SK-N-SH treated with all-trans-retinoic acid at 6 μM for 48 hours (cell line): ENCODE data around the gene IGF2BP1.

Experiments used
- ARNTL ChIP-seq: fragments of 450-650 bp; formaldehyde crosslinking; IDR thresholded peaks from 2 replicates; pipeline ENCODE4 v1.5.0; 2020; ENCODE audit warnings: low read depth, mild to moderate bottlenecking, moderate library complexity, borderline replicate concordance
- ISL1 ChIP-seq: fragments of 250-450 bp; sonication (Bioruptor Pico); IDR thresholded peaks from 2 replicates; pipeline ENCODE4 v2.1.2; 2022; ENCODE audit warnings: mild to moderate bottlenecking, moderate library complexity
- PPARA ChIP-seq: fragments of 250-450 bp; sonication (Bioruptor Pico); IDR thresholded peaks from 2 replicates; pipeline ENCODE4 v1.5.0; 2020; ENCODE audit warnings: mild to moderate bottlenecking, borderline replicate concordance
- SNAI2 ChIP-seq: fragments of 250-450 bp; sonication (Bioruptor Pico); IDR thresholded peaks from 2 replicates; pipeline ENCODE4 v1.5.0; 2020; ENCODE audit warnings: mild to moderate bottlenecking, moderate library complexity
- TCF4 ChIP-seq: fragments of 250-450 bp; sonication (Bioruptor Pico); IDR thresholded peaks from 2 replicates; pipeline ENCODE4 v1.8.0; 2021; ENCODE audit warnings: mild to moderate bottlenecking, moderate library complexity, borderline replicate concordance
- ZFP30 ChIP-seq: fragments of 450-650 bp; formaldehyde crosslinking; IDR thresholded peaks from 2 replicates; pipeline ENCODE4 v1.5.0; 2022; ENCODE audit warnings: mild to moderate bottlenecking, moderate library complexity
- ZNF70 ChIP-seq: fragments of 450-650 bp; formaldehyde crosslinking; IDR thresholded peaks from 2 replicates; pipeline ENCODE4 v1.5.0; 2020; ENCODE audit warnings: mild to moderate bottlenecking, moderate library complexity
- TF ChIP-seq, protein P1 (sequence below): fragments of 250-450 bp; sonication (Bioruptor Pico); IDR thresholded peaks from 2 replicates; pipeline ENCODE4 v1.8.0; 2020; ENCODE audit warnings: mild to moderate bottlenecking, moderate library complexity, borderline replicate concordance
- TF ChIP-seq, protein P2 (sequence below): fragments of 250-450 bp; sonication (Bioruptor Pico); IDR thresholded peaks from 2 replicates; pipeline ENCODE4 v1.8.0; 2021; ENCODE audit warnings: low read depth, mild to moderate bottlenecking, moderate library complexity, borderline replicate concordance
- TF ChIP-seq, protein P3 (sequence below): fragments of 250-450 bp; sonication (Bioruptor Pico); IDR thresholded peaks from 2 replicates; pipeline ENCODE4 v1.5.1; 2020; ENCODE audit warnings: low read depth, mild to moderate bottlenecking, moderate library complexity
- TF ChIP-seq, protein P4 (sequence below): fragments of 250-450 bp; sonication (Bioruptor Pico); IDR thresholded peaks from 2 replicates; pipeline ENCODE4 v1.5.1; 2021; ENCODE audit warnings: mild to moderate bottlenecking, moderate library complexity

DNA sequence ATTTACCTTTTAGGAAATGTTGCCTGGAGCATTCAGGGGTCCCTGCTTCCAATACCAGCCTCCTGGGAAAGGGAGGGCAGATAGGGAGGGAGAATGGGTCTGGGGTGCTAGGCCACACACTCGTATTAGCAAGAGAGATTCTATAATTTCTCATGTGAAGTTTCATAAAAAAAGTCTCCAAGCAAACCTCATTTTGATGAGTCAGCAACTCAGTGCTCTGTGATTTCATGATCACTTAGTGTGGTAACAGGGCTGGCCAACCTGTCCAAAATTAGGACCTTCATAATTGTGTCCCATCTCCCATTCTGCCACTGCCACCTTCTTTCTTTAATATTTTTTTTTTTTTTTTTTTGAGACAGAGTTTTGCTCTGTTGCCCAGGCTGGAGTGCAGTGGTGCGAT lies 41.4 kb downstream of the IGF2BP1 start:
- TF ChIP-seq, protein P1, sequence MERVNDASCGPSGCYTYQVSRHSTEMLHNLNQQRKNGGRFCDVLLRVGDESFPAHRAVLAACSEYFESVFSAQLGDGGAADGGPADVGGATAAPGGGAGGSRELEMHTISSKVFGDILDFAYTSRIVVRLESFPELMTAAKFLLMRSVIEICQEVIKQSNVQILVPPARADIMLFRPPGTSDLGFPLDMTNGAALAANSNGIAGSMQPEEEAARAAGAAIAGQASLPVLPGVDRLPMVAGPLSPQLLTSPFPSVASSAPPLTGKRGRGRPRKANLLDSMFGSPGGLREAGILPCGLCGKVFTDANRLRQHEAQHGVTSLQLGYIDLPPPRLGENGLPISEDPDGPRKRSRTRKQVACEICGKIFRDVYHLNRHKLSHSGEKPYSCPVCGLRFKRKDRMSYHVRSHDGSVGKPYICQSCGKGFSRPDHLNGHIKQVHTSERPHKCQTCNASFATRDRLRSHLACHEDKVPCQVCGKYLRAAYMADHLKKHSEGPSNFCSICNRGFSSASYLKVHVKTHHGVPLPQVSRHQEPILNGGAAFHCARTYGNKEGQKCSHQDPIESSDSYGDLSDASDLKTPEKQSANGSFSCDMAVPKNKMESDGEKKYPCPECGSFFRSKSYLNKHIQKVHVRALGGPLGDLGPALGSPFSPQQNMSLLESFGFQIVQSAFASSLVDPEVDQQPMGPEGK (CRISPR knock-in tag) = no peak
- TF ChIP-seq SNAI2 (no peak), TCF4 (CRISPR knock-in tag) (no peak), ZFP30 (CRISPR knock-in tag) (no peak), ISL1 (CRISPR knock-in tag) (no peak), PPARA (no peak), ARNTL (CRISPR knock-in tag) (no peak), ZNF70 (no peak)
- TF ChIP-seq, protein P2, sequence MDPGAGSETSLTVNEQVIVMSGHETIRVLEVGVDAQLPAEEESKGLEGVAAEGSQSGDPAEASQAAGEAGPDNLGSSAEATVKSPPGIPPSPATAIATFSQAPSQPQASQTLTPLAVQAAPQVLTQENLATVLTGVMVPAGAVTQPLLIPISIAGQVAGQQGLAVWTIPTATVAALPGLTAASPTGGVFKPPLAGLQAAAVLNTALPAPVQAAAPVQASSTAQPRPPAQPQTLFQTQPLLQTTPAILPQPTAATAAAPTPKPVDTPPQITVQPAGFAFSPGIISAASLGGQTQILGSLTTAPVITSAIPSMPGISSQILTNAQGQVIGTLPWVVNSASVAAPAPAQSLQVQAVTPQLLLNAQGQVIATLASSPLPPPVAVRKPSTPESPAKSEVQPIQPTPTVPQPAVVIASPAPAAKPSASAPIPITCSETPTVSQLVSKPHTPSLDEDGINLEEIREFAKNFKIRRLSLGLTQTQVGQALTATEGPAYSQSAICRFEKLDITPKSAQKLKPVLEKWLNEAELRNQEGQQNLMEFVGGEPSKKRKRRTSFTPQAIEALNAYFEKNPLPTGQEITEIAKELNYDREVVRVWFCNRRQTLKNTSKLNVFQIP (CRISPR knock-in tag) = no peak
- TF ChIP-seq, protein P3, sequence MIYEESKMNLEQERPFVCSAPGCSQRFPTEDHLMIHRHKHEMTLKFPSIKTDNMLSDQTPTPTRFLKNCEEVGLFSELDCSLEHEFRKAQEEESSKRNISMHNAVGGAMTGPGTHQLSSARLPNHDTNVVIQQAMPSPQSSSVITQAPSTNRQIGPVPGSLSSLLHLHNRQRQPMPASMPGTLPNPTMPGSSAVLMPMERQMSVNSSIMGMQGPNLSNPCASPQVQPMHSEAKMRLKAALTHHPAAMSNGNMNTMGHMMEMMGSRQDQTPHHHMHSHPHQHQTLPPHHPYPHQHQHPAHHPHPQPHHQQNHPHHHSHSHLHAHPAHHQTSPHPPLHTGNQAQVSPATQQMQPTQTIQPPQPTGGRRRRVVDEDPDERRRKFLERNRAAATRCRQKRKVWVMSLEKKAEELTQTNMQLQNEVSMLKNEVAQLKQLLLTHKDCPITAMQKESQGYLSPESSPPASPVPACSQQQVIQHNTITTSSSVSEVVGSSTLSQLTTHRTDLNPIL (CRISPR knock-in tag) = no peak
- TF ChIP-seq, protein P4, sequence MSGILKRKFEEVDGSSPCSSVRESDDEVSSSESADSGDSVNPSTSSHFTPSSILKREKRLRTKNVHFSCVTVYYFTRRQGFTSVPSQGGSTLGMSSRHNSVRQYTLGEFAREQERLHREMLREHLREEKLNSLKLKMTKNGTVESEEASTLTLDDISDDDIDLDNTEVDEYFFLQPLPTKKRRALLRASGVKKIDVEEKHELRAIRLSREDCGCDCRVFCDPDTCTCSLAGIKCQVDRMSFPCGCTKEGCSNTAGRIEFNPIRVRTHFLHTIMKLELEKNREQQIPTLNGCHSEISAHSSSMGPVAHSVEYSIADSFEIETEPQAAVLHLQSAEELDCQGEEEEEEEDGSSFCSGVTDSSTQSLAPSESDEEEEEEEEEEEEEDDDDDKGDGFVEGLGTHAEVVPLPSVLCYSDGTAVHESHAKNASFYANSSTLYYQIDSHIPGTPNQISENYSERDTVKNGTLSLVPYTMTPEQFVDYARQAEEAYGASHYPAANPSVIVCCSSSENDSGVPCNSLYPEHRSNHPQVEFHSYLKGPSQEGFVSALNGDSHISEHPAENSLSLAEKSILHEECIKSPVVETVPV (CRISPR knock-in tag) = no peak
